ENCODE data around the gene SACS.
"Not testable (repeated sequence)": the region's sequence is repeated elsewhere in the genome, so short reads cannot be mapped to it uniquely, and the experiment has no call there.

SACS gene

DNA sequence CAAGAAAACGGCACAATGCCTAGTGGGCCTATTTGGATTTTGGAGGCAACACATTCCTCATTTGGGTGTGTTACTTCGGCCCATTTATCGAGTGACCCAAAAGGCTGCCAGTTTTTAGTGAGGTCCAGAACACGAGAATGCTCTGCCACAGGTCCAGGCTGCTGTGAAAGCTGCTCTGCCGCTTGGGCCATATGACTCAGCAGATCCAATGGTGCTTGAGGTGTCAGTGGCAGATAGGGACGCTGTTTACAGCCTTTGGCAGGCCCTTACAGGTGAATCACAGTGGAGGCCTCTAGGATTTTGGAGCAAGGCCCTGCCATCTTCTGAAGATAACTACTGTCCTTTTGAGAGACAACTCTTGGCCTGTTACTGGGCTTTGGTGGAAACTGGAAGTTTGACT, 118.7 kb downstream of the SACS start:
- DNase-seq (ENCODE audit: low read depth in 2 of 2, low spot score in 1 of 2), result not testable (repeated sequence)

- DNase-seq (ENCODE audit: low read depth in 2 of 2, low spot score in 1 of 2), result no peak
Observed at GRCh38 chr13:23292586-23292985, 140.9 kb downstream of the SACS start.

DNA sequence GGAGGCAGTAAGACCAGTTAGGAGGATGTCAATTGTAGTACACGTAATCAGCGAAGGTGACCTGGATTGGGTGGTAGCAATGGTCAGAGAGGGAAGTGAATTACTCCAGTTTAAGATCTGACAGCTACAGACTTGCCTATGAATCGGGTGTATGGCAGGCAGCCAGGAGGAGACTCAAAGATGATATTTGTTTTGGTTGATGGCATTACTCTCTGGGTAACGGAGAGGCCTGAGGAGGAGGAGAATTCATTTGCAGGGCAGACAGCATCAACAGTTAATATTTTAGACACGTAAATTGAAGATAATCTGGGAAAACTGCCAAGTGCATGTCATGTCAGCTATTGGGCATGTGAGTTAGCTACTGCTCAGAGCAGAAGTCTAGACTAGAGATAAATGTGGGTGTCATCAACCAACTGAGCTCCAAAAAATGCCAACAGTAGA, 143.6 kb downstream of the SACS start:
- no peak for DNase-seq (ENCODE audit: low read depth in 2 of 2, low spot score in 1 of 2)

GRCh38 chr13:23288995-23289394, 144.5 kb downstream of the SACS start:
- DNase-seq (ENCODE audit: low read depth in 2 of 2, low spot score in 1 of 2), result no peak

GRCh38 chr13:23288564-23288963, 144.9 kb downstream of the SACS start:
- DNase-seq (ENCODE audit: low read depth in 2 of 2, low spot score in 1 of 2), result no peak

DNA sequence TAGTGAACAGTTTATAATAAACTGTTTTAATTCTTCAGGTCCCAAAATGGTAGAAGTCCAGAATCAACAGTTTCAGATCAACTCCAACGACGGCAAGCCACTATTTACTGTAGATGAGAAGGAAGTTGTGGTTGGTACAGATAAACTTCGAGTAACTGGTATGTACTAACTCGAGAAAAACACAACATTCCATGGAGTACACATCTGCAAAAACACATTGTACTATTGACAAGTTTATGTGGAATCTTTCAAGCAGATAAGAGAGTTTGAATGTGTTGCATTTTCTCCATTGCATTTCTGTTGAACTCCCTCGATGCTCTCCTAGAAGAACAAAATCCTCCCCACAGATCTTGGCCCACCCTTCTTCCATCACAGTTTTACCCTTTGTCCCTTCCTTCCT, 154.2 kb downstream of the SACS start:
- DNase-seq (ENCODE audit: low read depth in 2 of 2, low spot score in 1 of 2), result no peak
